ENCODE measurements around the gene SERPINA1. TPM values are rescaled to one million over a fixed set of nuclear protein-coding genes. Genes with fewer than 3 reads are reported as not detected.

SERPINA1 gene
- total and polyA plus RNA-seq, 2 of the 13 experiments (the other 11 are each of a cell fraction or from before 2014, with no cell fraction given): 3,266 to 11,015 TPM

- TF ChIP-seq ZBTB40 (IDR thresholded peaks at IDR 0.05) (no peak), ZBTB40 (CRISPR knock-in tag; IDR thresholded peaks at IDR 0.05) (no peak), RBAK (CRISPR knock-in tag; IDR thresholded peaks at IDR 0.05) (no peak), EP300 (IDR thresholded peaks at IDR 0.05; ENCODE audit: low read depth in 2 of 2, low read length in 2 of 2) (no peak; a peak in 1 of 4 replicates), EP300 (CRISPR knock-in tag; IDR thresholded peaks at IDR 0.05; ENCODE audit: borderline replicate concordance) (no peak), FOSL2 (CRISPR knock-in tag; IDR thresholded peaks at IDR 0.05) (peak; percentile 96), ZNF382 (CRISPR knock-in tag; IDR thresholded peaks at IDR 0.05; ENCODE audit: borderline replicate concordance) (no peak), HNF4G (IDR thresholded peaks at IDR 0.05; ENCODE audit: borderline replicate concordance, low read depth, low read length) (no peak), HNF4G (CRISPR knock-in tag; IDR thresholded peaks at IDR 0.05; ENCODE audit: borderline replicate concordance, low read depth) (no peak), ZNF501 (CRISPR knock-in tag; IDR thresholded peaks at IDR 0.05) (no peak), ZNF646 (CRISPR knock-in tag; IDR thresholded peaks at IDR 0.05) (no peak)
These were observed 42.9 kb downstream of the SERPINA1 start (continued) for GRCh38 chr14:94345344-94346064.
